Activated naive CD4-positive, alpha-beta T cell treated with anti-CD3 and anti-CD28 coated beads, Interleukin-2, amount 10 ng/mL, durations not matched to agents 7 days and 5 days (primary cell): ENCODE results near the gene SLC4A7.
"Not testable (repeated sequence)": the region's sequence is repeated elsewhere in the genome, so short reads cannot be mapped to it uniquely, and the experiment has no call there.

ENCODE experiments used
- CTCF ChIA-PET: fragments of 350-600 bp; sonication (Branson Sonifier 250); formaldehyde crosslinking; loops from one replicate; lab custom pipeline; 2021; ENCODE audit warnings: antibody characterized with exemption; lab: Charles Lee
- DNase-seq: peaks from one replicate; pipeline ENCODE4 v3.0.0-alpha.2; 2020
- H3K27ac Mint-ChIP-seq: one replicate; pipeline ENCODE4 v1.8.0; 2021; ENCODE audit warnings: mild to moderate bottlenecking, moderate library complexity, mixed read lengths
- H3K27me3 Mint-ChIP-seq: one replicate; pipeline ENCODE4 v1.8.0; 2021; ENCODE audit warnings: mild to moderate bottlenecking, mixed read lengths
- H3K36me3 Mint-ChIP-seq: one replicate; pipeline ENCODE4 v1.8.0; 2021; ENCODE audit warnings: mixed read lengths
- H3K4me1 Mint-ChIP-seq: one replicate; pipeline ENCODE4 v1.8.0; 2021; ENCODE audit warnings: mixed read lengths
- H3K4me3 Mint-ChIP-seq: one replicate; pipeline ENCODE4 v1.8.0; 2021; ENCODE audit warnings: mild to moderate bottlenecking, moderate library complexity, mixed read lengths
- H3K9me3 Mint-ChIP-seq: one replicate; pipeline ENCODE4 v1.8.0; 2021; ENCODE audit warnings: mixed read lengths

SLC4A7 gene

DNA sequence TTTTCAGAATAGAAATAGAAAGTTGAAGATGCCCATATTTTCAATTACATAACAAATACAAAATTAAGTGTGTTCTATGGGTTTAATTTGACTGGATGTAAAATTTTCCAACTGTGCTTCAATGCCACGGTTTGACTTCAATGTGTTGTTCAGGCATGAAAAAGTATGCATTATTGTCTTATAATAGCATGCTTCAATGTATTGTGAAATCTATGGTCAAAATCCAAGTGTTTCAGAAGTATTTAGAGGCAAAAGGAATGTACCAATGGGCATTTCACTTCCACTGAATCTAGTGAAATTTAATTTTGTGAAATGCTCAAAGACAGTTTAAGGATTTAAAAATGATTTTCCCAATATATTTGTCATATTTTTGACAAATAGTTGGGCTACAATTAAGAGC is 131.0 kb downstream of the SLC4A7 start:
- no peaks in the 10 kb centered on the region for H3K9me3 Mint-ChIP-seq
- peaks cover 7% of the 10 kb centered on the region for H3K4me1 Mint-ChIP-seq
- no peaks in the 10 kb centered on the region for H3K36me3 Mint-ChIP-seq
- H3K27me3 Mint-ChIP-seq, result peaks cover 21% of the 10 kb centered on the region
- no peak overlapping the region for H3K27ac Mint-ChIP-seq
- CTCF ChIA-PET, result interaction anchor here (0.7 kb wide), 1 partner anchor 289 kb away, joined by 3 read pairs; no protein-coding TSS in a partner anchor
- no peak for DNase-seq
- H3K4me3 Mint-ChIP-seq, result no peak overlapping the region

DNA sequence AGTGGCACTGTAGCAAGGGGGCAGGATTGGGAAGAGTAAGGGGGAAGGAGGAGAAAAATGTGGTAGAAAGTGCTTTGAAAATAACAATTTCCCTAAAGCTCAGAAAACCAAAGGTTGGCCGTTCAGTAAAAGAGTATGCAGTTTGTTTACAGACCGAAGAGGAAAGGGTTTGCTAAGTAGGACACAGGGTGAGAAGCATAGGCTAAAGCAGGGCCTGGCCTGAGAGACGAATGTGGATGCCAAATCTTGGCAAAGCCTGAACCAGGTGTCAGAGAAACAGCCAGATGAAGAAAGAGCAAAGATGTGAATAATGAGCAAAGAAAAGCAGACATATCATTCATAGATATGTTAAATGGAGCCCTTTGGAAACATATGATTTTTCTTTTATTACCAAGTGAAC is 132.1 kb downstream of the SLC4A7 start:
- Mint-ChIP-seq H3K9me3 (no peaks in the 10 kb centered on the region), H3K27me3 (peaks cover 21% of the 10 kb centered on the region), H3K4me3 (no peak overlapping the region), H3K36me3 (no peaks in the 10 kb centered on the region), H3K4me1 (no peaks in the 10 kb centered on the region), H3K27ac (no peak overlapping the region)
- CTCF ChIA-PET, result no interaction called here
- no peak for DNase-seq

DNA sequence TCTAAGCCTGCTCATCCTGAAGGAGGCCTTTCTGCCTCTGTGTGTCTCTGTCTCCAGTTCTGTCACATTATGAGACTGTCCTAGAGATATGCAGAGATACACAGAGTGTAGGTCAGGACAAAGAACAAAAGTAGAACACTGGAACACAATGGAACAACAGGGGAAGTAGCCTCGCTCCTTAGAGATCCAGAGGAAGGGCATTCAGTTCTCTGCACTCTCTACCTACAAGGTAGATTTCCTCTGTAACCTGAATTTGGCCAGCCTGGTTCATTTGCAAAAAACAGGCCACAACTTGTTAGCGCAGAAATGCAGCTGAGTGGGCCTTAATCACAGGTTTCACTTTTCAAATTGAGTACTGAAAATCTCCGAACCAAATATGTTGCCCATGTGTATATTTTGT is 134.4 kb downstream of the SLC4A7 start:
- no peaks in the 10 kb centered on the region for H3K36me3 Mint-ChIP-seq
- CTCF ChIA-PET, result interaction anchor here (1.1 kb wide), 1 partner anchor 8 kb away, joined by 4 read pairs; no protein-coding TSS in a partner anchor
- H3K9me3 Mint-ChIP-seq, result no peaks in the 10 kb centered on the region
- H3K27me3 Mint-ChIP-seq, result peaks cover 9% of the 10 kb centered on the region
- no peak for DNase-seq
- H3K27ac Mint-ChIP-seq, result no peak overlapping the region
- no peak overlapping the region for H3K4me3 Mint-ChIP-seq
- peaks cover 3% of the 10 kb centered on the region for H3K4me1 Mint-ChIP-seq

- Mint-ChIP-seq H3K4me3 (no peak overlapping the region), H3K27me3 (no peaks in the 10 kb centered on the region), H3K27ac (no peak overlapping the region), H3K36me3 (no peaks in the 10 kb centered on the region), H3K4me1 (peaks cover 3% of the 10 kb centered on the region), H3K9me3 (no peaks in the 10 kb centered on the region)
- DNase-seq, result no peak
- CTCF ChIA-PET, result interaction anchor here (1.1 to 1.4 kb wide), 2 partner anchors 10 to 12 kb away, joined by 3 to 8 read pairs; no protein-coding TSS in a partner anchor
Observed at GRCh38 chr3:27345959-27346865, 138.0 kb downstream of the SLC4A7 start.

GRCh38 chr3:27345493-27345892 is 138.7 kb downstream of the SLC4A7 start:
- H3K9me3 Mint-ChIP-seq, result no peaks in the 10 kb centered on the region
- peaks cover 3% of the 10 kb centered on the region for H3K4me1 Mint-ChIP-seq
- CTCF ChIA-PET, result interaction anchor here (1.1 to 1.4 kb wide), 2 partner anchors 11 to 12 kb away, joined by 3 to 8 read pairs; no protein-coding TSS in a partner anchor
- H3K27ac Mint-ChIP-seq, result no peak overlapping the region
- no peaks in the 10 kb centered on the region for H3K27me3 Mint-ChIP-seq
- no peaks in the 10 kb centered on the region for H3K36me3 Mint-ChIP-seq
- H3K4me3 Mint-ChIP-seq, result no peak overlapping the region
- DNase-seq, result no peak

GRCh38 chr3:27345045-27345444 is 139.1 kb downstream of the SLC4A7 start:
- no peaks in the 10 kb centered on the region for H3K9me3 Mint-ChIP-seq
- CTCF ChIA-PET, result interaction anchor here (1.4 kb wide), 2 partner anchors 12 to 122 kb away, joined by 3 to 4 read pairs; no protein-coding TSS in a partner anchor
- H3K4me3 Mint-ChIP-seq, result no peak overlapping the region
- no peaks in the 10 kb centered on the region for H3K36me3 Mint-ChIP-seq
- DNase-seq, result no peak
- H3K27ac Mint-ChIP-seq, result no peak overlapping the region
- H3K27me3 Mint-ChIP-seq, result no peaks in the 10 kb centered on the region
- peaks cover 5% of the 10 kb centered on the region for H3K4me1 Mint-ChIP-seq

DNA sequence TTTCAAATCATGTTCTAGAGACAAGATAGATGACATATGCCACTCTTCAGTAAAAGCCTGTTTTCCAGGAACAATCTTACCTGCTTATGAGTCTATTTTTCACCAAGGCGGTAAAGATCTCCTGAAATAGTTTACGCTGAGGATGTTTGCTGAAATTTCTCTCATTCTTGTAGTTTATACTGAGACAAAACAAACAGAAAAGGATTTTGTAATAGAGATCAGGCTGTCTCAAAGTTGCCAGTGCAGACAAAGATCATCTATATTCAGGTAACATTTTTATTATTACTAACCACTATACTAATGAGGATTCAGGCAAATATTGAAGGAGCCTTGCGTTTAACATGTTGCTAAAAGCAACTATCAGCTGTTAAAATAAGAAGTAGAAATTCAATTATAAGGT is 140.0 kb downstream of the SLC4A7 start:
- DNase-seq, result no peak
- H3K27me3 Mint-ChIP-seq, result no peaks in the 10 kb centered on the region
- no peaks in the 10 kb centered on the region for H3K9me3 Mint-ChIP-seq
- H3K4me3 Mint-ChIP-seq, result no peak overlapping the region
- CTCF ChIA-PET, result interaction anchor here (1.4 kb wide), 1 partner anchor 123 kb away, joined by 4 read pairs; no protein-coding TSS in a partner anchor
- H3K36me3 Mint-ChIP-seq, result no peaks in the 10 kb centered on the region
- no peak overlapping the region for H3K27ac Mint-ChIP-seq
- peaks cover 6% of the 10 kb centered on the region for H3K4me1 Mint-ChIP-seq

- no peaks in the 10 kb centered on the region for H3K36me3 Mint-ChIP-seq
- H3K27ac Mint-ChIP-seq, result no peak overlapping the region
- H3K4me3 Mint-ChIP-seq, result no peak overlapping the region
- no peak for DNase-seq
- no peaks in the 10 kb centered on the region for H3K27me3 Mint-ChIP-seq
- no peaks in the 10 kb centered on the region for H3K9me3 Mint-ChIP-seq
- peaks cover 6% of the 10 kb centered on the region for H3K4me1 Mint-ChIP-seq
- CTCF ChIA-PET, result interaction anchor here (1.0 kb wide), 1 partner anchor 338 kb away, joined by 3 read pairs; no protein-coding TSS in a partner anchor
Observed at GRCh38 chr3:27342267-27342666, 141.9 kb downstream of the SLC4A7 start.

DNA sequence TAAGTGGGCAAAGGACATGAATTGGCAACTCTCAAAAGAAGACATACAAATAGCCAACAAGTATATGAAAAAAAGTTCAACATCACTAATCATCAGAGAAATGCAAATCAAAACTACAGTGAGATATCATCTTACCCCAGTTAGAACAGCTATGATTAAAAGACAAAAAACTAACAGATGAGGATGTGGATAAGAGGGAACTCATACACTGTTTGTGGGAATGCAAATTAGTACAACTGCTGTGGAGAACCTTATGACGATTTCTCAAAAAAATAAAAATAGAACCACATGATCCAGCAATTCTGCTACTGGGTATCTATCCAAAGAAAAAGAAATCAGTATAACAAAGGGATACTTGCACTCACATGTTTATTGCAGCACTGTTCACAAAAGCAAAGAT is 143.7 kb downstream of the SLC4A7 start:
- H3K9me3 Mint-ChIP-seq, result no peaks in the 10 kb centered on the region
- H3K27me3 Mint-ChIP-seq, result peaks cover 4% of the 10 kb centered on the region
- CTCF ChIA-PET, result no interaction called here
- H3K36me3 Mint-ChIP-seq, result no peaks in the 10 kb centered on the region
- no peak overlapping the region for H3K27ac Mint-ChIP-seq
- no peak for DNase-seq
- H3K4me1 Mint-ChIP-seq, result peaks cover 5% of the 10 kb centered on the region
- H3K4me3 Mint-ChIP-seq, result no peak overlapping the region

- Mint-ChIP-seq H3K4me3 (no peak overlapping the region), H3K4me1 (peaks cover 2% of the 10 kb centered on the region), H3K27ac (no peak overlapping the region), H3K27me3 (peaks cover 6% of the 10 kb centered on the region), H3K36me3 (no peaks in the 10 kb centered on the region), H3K9me3 (no peaks in the 10 kb centered on the region)
- CTCF ChIA-PET, result no interaction called here
- DNase-seq, result no peak
Observed at GRCh38 chr3:27335571-27335970, 148.6 kb downstream of the SLC4A7 start.

GRCh38 chr3:27333843-27334242 is 150.3 kb downstream of the SLC4A7 start:
- H3K27ac Mint-ChIP-seq, result no peak overlapping the region
- no peaks in the 10 kb centered on the region for H3K36me3 Mint-ChIP-seq
- CTCF ChIA-PET, result interaction anchor here (0.5 kb wide), 1 partner anchor 200 kb away, joined by 3 read pairs; no protein-coding TSS in a partner anchor
- no peak for DNase-seq
- H3K4me1 Mint-ChIP-seq, result no peaks in the 10 kb centered on the region
- H3K27me3 Mint-ChIP-seq, result peaks cover 6% of the 10 kb centered on the region
- no peaks in the 10 kb centered on the region for H3K9me3 Mint-ChIP-seq
- no peak overlapping the region for H3K4me3 Mint-ChIP-seq

GRCh38 chr3:27328982-27329762 is 155.0 kb downstream of the SLC4A7 start:
- CTCF ChIA-PET, H3K4me3 Mint-ChIP-seq, H3K9me3 Mint-ChIP-seq, H3K27me3 Mint-ChIP-seq, H3K4me1 Mint-ChIP-seq, H3K36me3 Mint-ChIP-seq, DNase-seq, H3K27ac Mint-ChIP-seq: not testable (repeated sequence)

DNA sequence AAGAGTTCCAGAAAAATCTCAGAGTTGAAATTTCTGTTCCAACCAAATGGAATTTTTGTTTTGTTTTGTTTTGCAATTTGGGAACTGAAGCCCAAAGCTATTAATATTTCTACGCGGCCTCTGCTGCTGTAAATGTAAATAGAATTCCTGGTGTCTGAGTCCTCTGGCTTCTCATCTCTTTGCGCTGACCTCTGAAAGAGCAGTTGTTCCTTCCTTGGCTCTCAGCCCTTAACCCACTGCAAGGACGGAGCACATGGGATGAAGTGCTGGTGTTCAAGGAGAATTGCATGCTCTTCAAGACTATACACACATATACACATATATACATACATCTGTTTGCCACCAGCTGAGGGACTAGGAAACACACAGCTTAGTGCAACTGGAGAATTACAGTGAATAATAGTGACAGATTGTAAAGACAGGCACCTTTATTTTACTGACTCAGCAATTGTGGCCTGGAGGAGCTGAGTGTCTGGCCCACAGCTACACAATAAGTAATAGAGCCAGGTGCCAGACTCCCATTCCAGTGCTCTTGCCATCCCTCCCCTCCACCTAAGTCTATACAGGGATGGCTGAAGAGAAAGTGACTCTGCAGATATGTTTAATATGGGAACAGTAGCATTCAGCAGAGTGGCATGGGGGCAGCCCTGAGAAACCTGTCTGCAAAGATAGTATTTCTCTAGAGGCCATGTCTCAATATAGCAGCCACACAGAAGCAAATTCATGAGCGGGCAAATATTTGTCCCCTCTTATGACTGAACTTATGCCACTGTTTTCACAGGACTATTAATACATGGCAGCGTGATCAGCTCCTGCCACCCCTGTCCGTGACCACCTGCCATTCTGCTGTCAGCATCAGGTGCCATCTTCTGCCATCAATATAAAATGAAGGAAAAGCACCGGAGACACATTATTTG is 157.3 kb downstream of the SLC4A7 start:
- no peak overlapping the region for H3K27ac Mint-ChIP-seq
- DNase-seq, result no peak
- H3K36me3 Mint-ChIP-seq, result no peaks in the 10 kb centered on the region
- H3K4me1 Mint-ChIP-seq, result no peaks in the 10 kb centered on the region
- no peak overlapping the region for H3K4me3 Mint-ChIP-seq
- no peaks in the 10 kb centered on the region for H3K27me3 Mint-ChIP-seq
- CTCF ChIA-PET, result interaction anchor here (1.1 kb wide), 1 partner anchor 142 kb away, joined by 3 read pairs; no protein-coding TSS in a partner anchor
- H3K9me3 Mint-ChIP-seq, result peaks cover 2% of the 10 kb centered on the region
